GM23338 (cell line): Measurements from ENCODE around the gene RAB11FIP4. TPM values are rescaled to one million over a fixed set of nuclear protein-coding genes. Genes with fewer than 3 reads are reported as not detected.

Experiments
- ATAC-seq: fragments of 200-7000 bp; cut with Tn5 transposase; 3 replicates; pipeline ENCODE4 v1.9.1; 2020
- DNase-seq: peaks from one replicate; pipeline ENCODE4 v3.0.0-alpha.2; 2015; ENCODE audit warnings: low spot score
- H2AFZ ChIP-seq: fragments of 200-600 bp; sonication (generic); 2 replicates; pipeline ENCODE4 v1.8.0; 2016; ENCODE audit warnings: antibody characterized with exemption, mild to moderate bottlenecking, moderate library complexity
- H3F3A ChIP-seq: fragments of 200-600 bp; sonication (generic); replicated peaks from 2 replicates; pipeline ENCODE4 v1.8.0; 2017; ENCODE audit warnings: antibody characterized with exemption, mixed run types, low read depth
- H3K27ac ChIP-seq: fragments of 200-600 bp; sonication (generic); 2 replicates; pipeline ENCODE4 v1.6.1; 2016; ENCODE audit warnings: low read depth
- H3K27me3 ChIP-seq: fragments of 200-600 bp; sonication (generic); 2 replicates; pipeline ENCODE4 v1.8.0; 2016; ENCODE audit warnings: mild to moderate bottlenecking, mixed run types, moderate library complexity; ENCODE audit not compliant: insufficient read depth
- H3K36me3 ChIP-seq: fragments of 200-600 bp; sonication (generic); 2 replicates; pipeline ENCODE4 v1.8.0; 2016; ENCODE audit warnings: mild to moderate bottlenecking; ENCODE audit not compliant: insufficient read depth
- H3K4me1 ChIP-seq: fragments of 200-600 bp; sonication (generic); 2 replicates; pipeline ENCODE4 v1.8.0; 2016; ENCODE audit warnings: mild to moderate bottlenecking, moderate library complexity; ENCODE audit not compliant: insufficient read depth
- H3K4me2 ChIP-seq: fragments of 200-600 bp; sonication (generic); 2 replicates; pipeline ENCODE4 v1.7.1; 2017; ENCODE audit warnings: mixed run types
- H3K4me3 ChIP-seq: fragments of 200-600 bp; sonication (generic); 2 replicates; pipeline ENCODE4 v1.6.1; 2016; ENCODE audit warnings: mixed run types
- H3K79me2 ChIP-seq: fragments of 200-600 bp; sonication (generic); replicated peaks from 2 replicates; pipeline ENCODE4 v1.8.0; 2017; ENCODE audit warnings: mild to moderate bottlenecking; ENCODE audit not compliant: insufficient read depth
- H3K9me2 ChIP-seq: fragments of 200-600 bp; sonication (generic); 2 replicates; pipeline ENCODE4 v1.8.0; 2017; ENCODE audit not compliant: insufficient read depth
- H4K20me1 ChIP-seq: fragments of 200-600 bp; sonication (generic); replicated peaks from 2 replicates; pipeline ENCODE4 v1.8.0; 2017; ENCODE audit warnings: mild to moderate bottlenecking; ENCODE audit not compliant: insufficient read depth
- H3K27ac Mint-ChIP-seq: 2 replicates; pipeline ENCODE4 v1.8.0; 2020; ENCODE audit warnings: inconsistent platforms, mild to moderate bottlenecking, moderate library complexity, mixed read lengths
- H3K27me3 Mint-ChIP-seq: 3 replicates; pipeline ENCODE4 v1.8.0; 2022; ENCODE audit warnings: low read depth, mild to moderate bottlenecking, moderate library complexity, mixed read lengths, inconsistent platforms; ENCODE audit not compliant: insufficient read depth, poor library complexity
- H3K36me3 Mint-ChIP-seq: 3 replicates; pipeline ENCODE4 v1.8.0; 2021; ENCODE audit warnings: low read depth, mild to moderate bottlenecking, inconsistent platforms, moderate library complexity, mixed read lengths
- H3K4me1 Mint-ChIP-seq: 3 replicates; pipeline ENCODE4 v1.8.0; 2020; ENCODE audit warnings: mild to moderate bottlenecking, inconsistent platforms, mixed read lengths
- H3K4me3 Mint-ChIP-seq: 3 replicates; pipeline ENCODE4 v1.8.0; 2021; ENCODE audit warnings: moderate library complexity, mild to moderate bottlenecking, inconsistent platforms, mixed read lengths
- H3K9me3 Mint-ChIP-seq: 3 replicates; pipeline ENCODE4 v1.8.0; 2020; ENCODE audit warnings: moderate library complexity, mild to moderate bottlenecking, inconsistent platforms, mixed read lengths
- CTCF ChIP-seq, 2 experiments: fragments of 200-600 bp in 1 of 2; sonication (generic) in 1 of 2; conservative IDR thresholded peaks; 2 replicates each; pipeline versions ENCODE4 v1.5.1 to v1.6.1; 2016 to 2017; ENCODE audit warnings: antibody characterized with exemption in 2 of 2, low read depth in 2 of 2, mild to moderate bottlenecking in 2 of 2, moderate library complexity in 1 of 2
- EZH2phosphoT487 ChIP-seq: fragments of 200-600 bp; sonication (generic); IDR thresholded peaks from one replicate; pipeline ENCODE4 v1.8.1; 2018; ENCODE audit warnings: antibody characterized with exemption; ENCODE audit not compliant: unreplicated experiment
- JUNB ChIP-seq: IDR thresholded peaks from one replicate; pipeline ENCODE4 v1.6.1; 2016; ENCODE audit warnings: antibody characterized with exemption; ENCODE audit not compliant: unreplicated experiment
- POLR2AphosphoS5 ChIP-seq: IDR thresholded peaks from 2 replicates; pipeline ENCODE4 v1.6.1; 2016; ENCODE audit warnings: antibody characterized with exemption, low read depth
- REST ChIP-seq: IDR thresholded peaks from one replicate; pipeline ENCODE4 v1.6.1; 2018; ENCODE audit warnings: antibody characterized with exemption; ENCODE audit not compliant: unreplicated experiment
- ZNF462 ChIP-seq: fragments of 250-450 bp; sonication (Bioruptor Pico); IDR thresholded peaks from 2 replicates; pipeline ENCODE4 v1.5.0; 2020; ENCODE audit warnings: mild to moderate bottlenecking, moderate library complexity
- polyA plus RNA-seq: library from polyadenylated mRNA; unstranded; fragments of >200 nt; fragmentation: Nextera tagmentation; extraction: Ambion mirVana; gene quantifications from 2 replicates; pipeline ENCODE4 v1.2.1, GENCODE V29; 2016
- total RNA-seq: library from RNA; depleted of rRNA; stranded (reverse); fragments of >200 nt; shearing (Covaris generic); gene quantifications from 2 replicates; pipeline ENCODE4 v1.2.3, GENCODE V29; 2014

Gene RAB11FIP4
- total and polyA plus RNA-seq, 2 experiments from 2014 or later: 26.0 to 65.6 TPM

- no peak for TF ChIP-seq ZNF462 (CRISPR knock-in tag)
- TF ChIP-seq EZH2phosphoT487: no peak
- no peak for TF ChIP-seq POLR2AphosphoS5
- TF ChIP-seq JUNB: no peak
Observed at GRCh38 chr17:31479524-31479923, 88.0 kb downstream of the RAB11FIP4 start (continued).

GRCh38 chr17:31480067-31480466, 88.6 kb downstream of the RAB11FIP4 start:
- Histone ChIP-seq H3K9me2 (no peaks in the 10 kb centered on the region), H3K79me2 (no peaks in the 10 kb centered on the region), H3K4me1 (no peaks in the 10 kb centered on the region), H4K20me1 (no peaks in the 10 kb centered on the region), H3K27me3 (no peaks in the 10 kb centered on the region), H3K36me3 (no peaks in the 10 kb centered on the region), H3K4me3 (no peak overlapping the region), H3F3A (no peaks in the 10 kb centered on the region), H3K4me2 (no peak overlapping the region), H3K27ac (no peak overlapping the region), H2AFZ (no peak overlapping the region)
- ATAC-seq (no peak), DNase-seq (no peak)
- H3K4me1 Mint-ChIP-seq: peaks cover 6% of the 10 kb centered on the region
- no peaks in the 10 kb centered on the region for H3K9me3 Mint-ChIP-seq
- H3K27me3 Mint-ChIP-seq: peaks cover 2% of the 10 kb centered on the region
- no peak overlapping the region for H3K4me3 Mint-ChIP-seq
- no peaks in the 10 kb centered on the region for H3K36me3 Mint-ChIP-seq
- H3K27ac Mint-ChIP-seq: no peak overlapping the region
- TF ChIP-seq JUNB (no peak), CTCF (conservative IDR thresholded peaks at IDR 0.05; ENCODE audit: low read depth in 2 of 2) (no peak), REST (no peak)
